Endothelial cell of umbilical vein (primary cell): ENCODE data around the gene CD160. TPM values are rescaled to one million over a fixed set of nuclear protein-coding genes. Genes with fewer than 3 reads are reported as not detected.

Experiments
- BruUV-seq: library from RNA; stranded (reverse); fragments of 400-500 nt; replicated peaks from 2 replicates; lab custom pipeline; 2021; lab: Mats Ljungman, UMichigan
- CTCF ChIA-PET: fragments of 300-600, 350-600 bp; sonication (Branson Sonifier 250); formaldehyde crosslinking; loops from one replicate; lab custom pipeline; 2021; ENCODE audit warnings: antibody characterized with exemption, inconsistent platforms; lab: Charles Lee
- POLR2A ChIA-PET: fragments of 300-600, 350-600 bp; sonication (Branson Sonifier 250); formaldehyde crosslinking; loops from one replicate; lab custom pipeline; 2021; ENCODE audit warnings: antibody characterized with exemption, inconsistent platforms; lab: Charles Lee
- DNase-seq: peaks from one replicate; pipeline ENCODE4 v3.0.0-alpha.2; 2011; ENCODE audit warnings: low read depth, low spot score
- FAIRE-seq: peaks from 2 replicates; lab custom pipeline; 2011; peaks lifted over from hg19 to GRCh38; lab: Jason Lieb, UNC
- H2AFZ ChIP-seq: 2 replicates; pipeline ENCODE4 v1.6.0; 2012; ENCODE audit warnings: low read depth, low read length, control low read depth, inconsistent platforms
- H3K27ac ChIP-seq: 2 replicates; pipeline ENCODE4 v1.5.1; 2011; ENCODE audit warnings: low read depth, mild to moderate bottlenecking, control low read depth, low read length, moderate library complexity; ENCODE audit not compliant: insufficient read depth
- H3K27me3 ChIP-seq, 2 experiments: 2 replicates each; pipeline versions ENCODE4 v1.6.0 to v1.6.1; 2011; ENCODE audit warnings: low read length in 2 of 2, mixed read lengths in 1 of 2; ENCODE audit not compliant: control insufficient read depth in 2 of 2, insufficient read depth in 2 of 2
- H3K36me3 ChIP-seq, 2 experiments: 2 replicates in 1 of 2; 3 replicates in 1 of 2; pipeline ENCODE4 v1.5.1; 2011; ENCODE audit warnings: low read length in 2 of 2, mild to moderate bottlenecking in 1 of 2, moderate library complexity in 1 of 2; ENCODE audit not compliant: control insufficient read depth in 2 of 2, insufficient read depth in 2 of 2; ENCODE audit errors: extremely low read depth in 1 of 2
- H3K4me1 ChIP-seq: 3 replicates; pipeline ENCODE4 v1.5.1; 2011; ENCODE audit warnings: mild to moderate bottlenecking, low read length; ENCODE audit not compliant: control insufficient read depth, insufficient read depth; ENCODE audit errors: extremely low read depth
- H3K4me2 ChIP-seq: 2 replicates; pipeline ENCODE4 v1.6.1; 2011; ENCODE audit warnings: low read length, control low read depth, mixed read lengths; ENCODE audit not compliant: insufficient read depth
- H3K4me3 ChIP-seq, 3 experiments: fragments of 200-600 bp in 1 of 3; sonication (generic), shearing (Covaris generic) in 1 of 3; replicated peaks in 1 of 3; 2 replicates each; pipeline ENCODE4 v1.5.1; 2011 to 2016; ENCODE audit warnings: control low read depth in 3 of 3, low read length in 3 of 3, mild to moderate bottlenecking in 2 of 3, inconsistent platforms in 1 of 3, low read depth in 1 of 3, moderate library complexity in 1 of 3; ENCODE audit not compliant: insufficient read depth in 1 of 3
- H3K79me2 ChIP-seq: 2 replicates; pipeline ENCODE4 v1.6.0; 2012; ENCODE audit warnings: low read length, inconsistent platforms; ENCODE audit not compliant: control insufficient read depth, insufficient read depth
- H3K9ac ChIP-seq: replicated peaks from 2 replicates; pipeline ENCODE3; 2011; ENCODE audit warnings: low read length, control low read depth; ENCODE audit not compliant: insufficient read depth; ENCODE audit errors: extremely low read depth
- H3K9me1 ChIP-seq: replicated peaks from 3 replicates; pipeline ENCODE4 v1.6.0; 2011; ENCODE audit warnings: mild to moderate bottlenecking, low read length; ENCODE audit not compliant: control insufficient read depth, insufficient read depth; ENCODE audit errors: extremely low read depth
- H3K9me3 ChIP-seq: replicated peaks from 2 replicates; pipeline ENCODE4 v1.5.1; 2012; ENCODE audit warnings: low read length, inconsistent platforms; ENCODE audit not compliant: control insufficient read depth, insufficient read depth
- H4K20me1 ChIP-seq: replicated peaks from 2 replicates; pipeline ENCODE3; 2011; ENCODE audit warnings: mild to moderate bottlenecking, low read length; ENCODE audit not compliant: control insufficient read depth, insufficient read depth; ENCODE audit errors: extremely low read depth
- EZH2 ChIP-seq: IDR thresholded peaks from 2 replicates; pipeline ENCODE4 v1.6.1; 2012; ENCODE audit warnings: borderline replicate concordance, low read depth, mild to moderate bottlenecking, moderate library complexity, low read length, inconsistent platforms; ENCODE audit not compliant: severe bottlenecking
- FOS ChIP-seq: IDR thresholded peaks from 2 replicates; pipeline ENCODE4 v1.6.1; 2011; ENCODE audit warnings: mild to moderate bottlenecking, low read length, moderate library complexity, borderline replicate concordance; ENCODE audit not compliant: insufficient read depth
- GATA2 ChIP-seq: IDR thresholded peaks from 2 replicates; pipeline ENCODE4 v1.7.0; 2011; ENCODE audit warnings: low read depth, mild to moderate bottlenecking, moderate library complexity, mixed read lengths, low read length; ENCODE audit not compliant: insufficient read length, insufficient read depth
- MYC ChIP-seq: IDR thresholded peaks from one replicate; pipeline ENCODE4 v1.6.1; 2011; ENCODE audit warnings: mild to moderate bottlenecking, low read depth, low read length
- POLR2A ChIP-seq: IDR thresholded peaks from 2 replicates; pipeline ENCODE4 v1.6.1; 2012; ENCODE audit warnings: low read depth, mild to moderate bottlenecking, control low read depth, low read length
- POLR2AphosphoS5 ChIP-seq: IDR thresholded peaks from 2 replicates; pipeline ENCODE4 v1.6.1; 2012; ENCODE audit warnings: low read depth, mild to moderate bottlenecking, control low read depth, low read length, moderate library complexity; ENCODE audit not compliant: insufficient read depth
- dilution Hi-C: fragments of 300-500 bp; cut with MboI; formaldehyde crosslinking; loops from one replicate; pipeline ENCODE4 v1.15.0; 2019; ENCODE audit warnings: low sequenced_read_pairs; ENCODE audit not compliant: extremely low pct_ligation_motif_present
- intact Hi-C: fragments of 100-400 bp; cut with micrococcal nuclease; formaldehyde crosslinking; loops from one replicate; pipeline ENCODE4 v1.10.0; 2022
- polyA plus RNA-seq, 4 experiments: library from polyadenylated mRNA; depleted of rRNA in 3 of 4; stranded (reverse) in 3 of 4; unstranded in 1 of 4; fragments of >200 nt; gene quantifications; 2 replicates each; pipeline versions ENCODE4 v1.2.1 to v1.2.3, GENCODE V29; 2011 to 2012; ENCODE audit warnings: missing spikeins in 1 of 4
- total RNA-seq: library from RNA; stranded (reverse); gene quantifications from 2 replicates; pipeline ENCODE4 v1.2.3, GENCODE V29; 2021
- TF ChIP-seq, protein P1 (sequence below), 2 donors: IDR thresholded peaks; 1 replicate in 1 of 2; 2 replicates in 1 of 2; pipeline ENCODE4 v1.5.1; 2011; ENCODE audit warnings: low read length in 2 of 2, mild to moderate bottlenecking in 2 of 2, moderate library complexity in 2 of 2, control low read depth in 1 of 2, inconsistent platforms in 1 of 2, low read depth in 1 of 2; ENCODE audit not compliant: insufficient read depth in 1 of 2; ENCODE audit errors: extremely low read depth in 1 of 2
- TF ChIP-seq, protein P2 (sequence below): IDR thresholded peaks from 2 replicates; pipeline ENCODE4 v1.6.1; 2011; ENCODE audit not compliant: insufficient read depth, insufficient read length

Gene CD160
- total and polyA plus RNA-seq, 2 donors (not counting 3 experiments of a cell fraction or from before 2014, with no cell fraction given): not detected

DNA sequence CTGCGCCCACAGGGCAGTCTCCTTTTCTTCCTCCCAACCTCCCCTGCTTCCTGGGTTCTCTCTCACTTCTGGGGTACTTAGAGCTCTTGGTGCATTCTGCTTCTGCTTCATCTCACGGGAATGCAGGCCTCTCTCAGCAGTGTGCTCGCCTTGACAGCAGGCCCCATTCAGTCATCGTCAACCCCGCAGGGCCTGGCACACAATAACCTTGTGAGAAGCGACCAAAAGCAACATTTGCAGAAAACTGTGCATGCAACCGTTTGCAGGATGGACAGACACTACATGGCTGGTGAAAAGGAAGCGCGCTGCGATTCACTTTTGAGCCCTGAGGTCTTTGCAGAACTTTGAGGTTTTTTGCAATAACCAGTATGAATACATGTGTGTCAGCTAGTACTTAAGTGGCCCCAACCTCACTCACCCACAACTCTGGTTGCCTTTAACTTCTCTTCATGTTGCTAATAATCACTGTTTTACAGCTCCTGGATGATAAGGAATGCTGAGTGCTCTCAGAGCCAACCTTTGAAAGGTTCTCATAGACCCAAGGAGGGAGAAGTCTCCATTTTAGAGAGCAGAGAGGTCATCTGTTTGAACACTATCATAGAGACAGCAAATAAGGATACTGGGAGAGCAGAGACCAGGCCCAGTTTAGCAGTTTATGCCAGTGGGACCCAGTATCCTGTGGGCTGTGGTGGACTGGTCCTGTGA, 2.5 kb upstream of the CD160 start:
- Histone ChIP-seq H3K79me2 (no peaks in the 10 kb centered on the region), H3K9me3 (no peaks in the 10 kb centered on the region), H3K27ac (no peak overlapping the region), H4K20me1 (no peaks in the 10 kb centered on the region), H3K4me2 (no peak overlapping the region), H3K9me1 (no peaks in the 10 kb centered on the region), H3K36me3 (no peaks in the 10 kb centered on the region), H3K4me3 (no peak overlapping the region), H3K27me3 (peaks cover 0 to 4% of the 10 kb centered on the region in 2 experiments), H3K9ac (no peak overlapping the region), H2AFZ (no peak overlapping the region), H3K4me1 (peaks cover 9% of the 10 kb centered on the region)
- intact Hi-C loops (no loop called here), dilution Hi-C loops (no loop called here)
- DNase-seq (no peak), FAIRE-seq (no peak)
- POLR2A ChIA-PET: no interaction called here
- BruUV-seq: no TSS peak
- TF ChIP-seq GATA2 (no peak), FOS (no peak), POLR2AphosphoS5 (no peak), POLR2A (no peak), MYC (no peak), EZH2 (no peak)
- TF ChIP-seq, protein P1, sequence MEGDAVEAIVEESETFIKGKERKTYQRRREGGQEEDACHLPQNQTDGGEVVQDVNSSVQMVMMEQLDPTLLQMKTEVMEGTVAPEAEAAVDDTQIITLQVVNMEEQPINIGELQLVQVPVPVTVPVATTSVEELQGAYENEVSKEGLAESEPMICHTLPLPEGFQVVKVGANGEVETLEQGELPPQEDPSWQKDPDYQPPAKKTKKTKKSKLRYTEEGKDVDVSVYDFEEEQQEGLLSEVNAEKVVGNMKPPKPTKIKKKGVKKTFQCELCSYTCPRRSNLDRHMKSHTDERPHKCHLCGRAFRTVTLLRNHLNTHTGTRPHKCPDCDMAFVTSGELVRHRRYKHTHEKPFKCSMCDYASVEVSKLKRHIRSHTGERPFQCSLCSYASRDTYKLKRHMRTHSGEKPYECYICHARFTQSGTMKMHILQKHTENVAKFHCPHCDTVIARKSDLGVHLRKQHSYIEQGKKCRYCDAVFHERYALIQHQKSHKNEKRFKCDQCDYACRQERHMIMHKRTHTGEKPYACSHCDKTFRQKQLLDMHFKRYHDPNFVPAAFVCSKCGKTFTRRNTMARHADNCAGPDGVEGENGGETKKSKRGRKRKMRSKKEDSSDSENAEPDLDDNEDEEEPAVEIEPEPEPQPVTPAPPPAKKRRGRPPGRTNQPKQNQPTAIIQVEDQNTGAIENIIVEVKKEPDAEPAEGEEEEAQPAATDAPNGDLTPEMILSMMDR (IDR thresholded peaks at IDR 0.05; ENCODE audit: extremely low read depth in 1 of 2, insufficient read depth in 1 of 2, low read depth in 1 of 2, low read length in 2 of 2): no peak
- TF ChIP-seq, protein P2, sequence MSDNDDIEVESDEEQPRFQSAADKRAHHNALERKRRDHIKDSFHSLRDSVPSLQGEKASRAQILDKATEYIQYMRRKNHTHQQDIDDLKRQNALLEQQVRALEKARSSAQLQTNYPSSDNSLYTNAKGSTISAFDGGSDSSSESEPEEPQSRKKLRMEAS: no peak
- CTCF ChIA-PET: no interaction called here
